Tibial artery (tissue), 4 donors: ENCODE data around the gene BNIP5.

Source experiments
- DNase-seq, 2 donors: peaks; one replicate each; pipeline ENCODE4 v3.0.0-alpha.2; 2019
- H3K27ac ChIP-seq, 2 donors: fragments of 200-600 bp; sonication (generic) in 1 of 2; 1 replicate in 1 of 2; 2 replicates in 1 of 2; pipeline ENCODE4 v1.5.1; 2018 to 2019; ENCODE audit warnings: mild to moderate bottlenecking in 1 of 2
- H3K27me3 ChIP-seq, 2 donors: fragments of 200-600 bp; sonication (generic) in 1 of 2; one replicate each; pipeline versions ENCODE4 v1.5.1 to v1.6.0; 2016 to 2019
- H3K36me3 ChIP-seq, 3 donors: fragments of 200-600 bp; sonication (generic) in 2 of 3; one replicate each; pipeline ENCODE4 v1.5.1; 2016 to 2019; ENCODE audit warnings: mild to moderate bottlenecking in 2 of 3
- H3K4me1 ChIP-seq, 4 donors: fragments of 200-600 bp; sonication (generic) in 2 of 4; 1 replicate in 3 of 4; 2 replicates in 1 of 4; pipeline ENCODE4 v1.5.1; 2016 to 2019
- H3K4me3 ChIP-seq, 2 donors: fragments of 200-600 bp; sonication (generic) in 1 of 2; 1 replicate in 1 of 2; 2 replicates in 1 of 2; pipeline ENCODE4 v1.5.1; 2018 to 2019; ENCODE audit warnings: mild to moderate bottlenecking in 2 of 2
- H3K9me3 ChIP-seq, 3 donors: fragments of 200-600 bp; sonication (generic) in 1 of 3; one replicate each; pipeline ENCODE4 v1.5.1; 2016 to 2019
- intact Hi-C: fragments of 100-400 bp; cut with DNase I; formaldehyde crosslinking; loops from one replicate; pipeline ENCODE4 v1.15.0; 2023; ENCODE audit warnings: low total_unique reads
- TF ChIP-seq, protein P1 (sequence below), 2 experiments: fragments of 200-600 bp in 1 of 2; fragments of 450-650 bp in 1 of 2; IDR thresholded peaks; one replicate each; pipeline ENCODE4 v1.5.1; 2017 to 2019; ENCODE audit warnings: antibody characterized with exemption in 2 of 2, mild to moderate bottlenecking in 1 of 2, moderate library complexity in 1 of 2

The BNIP5 gene

DNA sequence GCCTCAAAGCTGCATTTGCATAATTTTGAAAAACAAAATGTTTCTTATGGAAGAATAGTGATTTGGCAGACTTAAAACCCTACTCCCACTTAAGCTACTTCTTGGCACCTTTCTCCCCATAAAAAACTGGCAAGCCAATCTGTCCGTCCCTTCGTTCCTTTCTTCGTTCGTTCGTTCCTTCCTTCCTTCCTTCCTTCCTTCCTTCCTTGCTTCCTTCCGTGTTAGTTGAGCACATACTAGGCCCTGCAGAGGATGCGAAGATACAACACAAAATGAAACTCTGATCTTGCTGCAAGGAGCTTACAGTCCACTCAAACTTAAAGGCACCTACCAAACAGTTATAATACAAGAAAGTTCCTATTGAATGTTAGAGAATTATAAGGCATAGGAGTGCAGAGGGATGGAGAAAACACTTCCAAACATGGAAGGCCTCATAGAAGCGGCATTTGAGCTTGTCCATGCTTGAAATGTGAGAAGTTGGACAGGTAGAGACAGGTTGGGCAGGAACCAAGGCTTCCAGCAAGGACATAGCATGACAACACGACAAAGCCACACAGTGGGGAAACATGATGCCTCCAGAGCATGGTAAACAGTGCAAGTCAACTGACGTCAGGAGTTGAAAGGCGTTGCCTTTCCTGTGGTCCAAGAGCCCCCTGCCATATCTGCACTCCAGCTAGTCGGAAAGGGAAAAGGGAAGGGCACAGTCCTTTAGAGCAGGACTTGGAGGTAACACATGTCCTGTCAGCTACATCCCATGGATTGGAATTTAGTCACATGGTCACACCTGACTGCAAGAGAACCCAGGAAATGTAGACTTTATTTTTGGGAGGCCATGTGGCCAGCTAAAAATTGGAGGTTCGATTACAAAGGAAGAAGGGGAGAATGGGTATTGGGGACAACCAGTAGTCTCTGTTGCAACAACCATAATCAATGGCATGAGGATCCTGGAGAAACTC is 59.8 kb downstream of the BNIP5 start:
- intact Hi-C loops, result no loop called here
- H3K27ac ChIP-seq, result no peak overlapping the region

DNA sequence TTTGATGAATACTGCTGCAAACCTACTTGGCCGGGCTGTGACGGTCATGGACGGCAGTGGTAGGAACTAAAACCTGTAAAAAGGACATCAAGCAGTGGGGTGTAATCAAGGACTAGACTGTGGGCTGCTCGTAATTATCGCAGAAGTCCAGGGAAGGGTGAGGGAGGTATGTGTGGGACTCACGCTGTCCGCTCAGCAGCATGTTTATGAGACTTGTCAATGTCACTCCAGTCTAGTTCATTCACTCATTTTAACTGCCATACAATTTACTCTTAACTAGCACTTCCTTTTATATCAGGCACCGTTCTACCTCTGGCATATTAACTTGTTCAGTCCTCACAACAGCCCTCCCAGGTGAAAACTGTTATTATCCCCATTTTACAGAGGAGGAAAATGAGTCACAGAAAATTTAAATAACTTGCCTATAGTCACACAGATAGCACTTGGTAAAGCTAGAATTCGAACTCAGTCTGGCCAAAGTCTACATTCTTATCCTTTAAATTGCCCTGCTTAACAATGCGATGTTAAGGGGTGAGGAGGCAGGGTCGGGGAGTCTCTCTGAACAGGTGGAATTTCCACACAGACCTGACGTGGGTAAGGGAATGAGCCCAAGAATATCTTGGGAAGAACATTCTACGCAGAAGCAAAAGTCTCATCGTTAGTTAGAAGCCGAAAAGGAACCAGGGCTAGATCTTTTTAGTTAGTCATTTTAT is 62.7 kb downstream of the BNIP5 start:
- Histone ChIP-seq H3K4me1 (no peaks in the 10 kb centered on the region), H3K27me3 (peaks cover 0 to 36% of the 10 kb centered on the region in 2 donors), H3K9me3 (no peaks in the 10 kb centered on the region), H3K36me3 (no peaks in the 10 kb centered on the region), H3K4me3 (no peak overlapping the region), H3K27ac (no peak overlapping the region)
- intact Hi-C loops, result no loop called here
- TF ChIP-seq, protein P1, sequence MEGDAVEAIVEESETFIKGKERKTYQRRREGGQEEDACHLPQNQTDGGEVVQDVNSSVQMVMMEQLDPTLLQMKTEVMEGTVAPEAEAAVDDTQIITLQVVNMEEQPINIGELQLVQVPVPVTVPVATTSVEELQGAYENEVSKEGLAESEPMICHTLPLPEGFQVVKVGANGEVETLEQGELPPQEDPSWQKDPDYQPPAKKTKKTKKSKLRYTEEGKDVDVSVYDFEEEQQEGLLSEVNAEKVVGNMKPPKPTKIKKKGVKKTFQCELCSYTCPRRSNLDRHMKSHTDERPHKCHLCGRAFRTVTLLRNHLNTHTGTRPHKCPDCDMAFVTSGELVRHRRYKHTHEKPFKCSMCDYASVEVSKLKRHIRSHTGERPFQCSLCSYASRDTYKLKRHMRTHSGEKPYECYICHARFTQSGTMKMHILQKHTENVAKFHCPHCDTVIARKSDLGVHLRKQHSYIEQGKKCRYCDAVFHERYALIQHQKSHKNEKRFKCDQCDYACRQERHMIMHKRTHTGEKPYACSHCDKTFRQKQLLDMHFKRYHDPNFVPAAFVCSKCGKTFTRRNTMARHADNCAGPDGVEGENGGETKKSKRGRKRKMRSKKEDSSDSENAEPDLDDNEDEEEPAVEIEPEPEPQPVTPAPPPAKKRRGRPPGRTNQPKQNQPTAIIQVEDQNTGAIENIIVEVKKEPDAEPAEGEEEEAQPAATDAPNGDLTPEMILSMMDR (IDR thresholded peaks at IDR 0.05), result no peak
- no peak for DNase-seq

More for the DNA sequence above, 59.8 kb downstream of the BNIP5 start:
- TF ChIP-seq, protein P1 (IDR thresholded peaks at IDR 0.05), result no peak
- H3K36me3 ChIP-seq, result no peaks in the 10 kb centered on the region
- H3K9me3 ChIP-seq, result no peaks in the 10 kb centered on the region
- DNase-seq, result no peak
- H3K27me3 ChIP-seq, result peaks cover 0 to 12% of the 10 kb centered on the region in 2 donors
- no peak overlapping the region for H3K4me3 ChIP-seq
- H3K4me1 ChIP-seq, result no peaks in the 10 kb centered on the region

- Histone ChIP-seq H3K27ac (no peak overlapping the region), H3K4me1 (no peaks in the 10 kb centered on the region), H3K9me3 (no peaks in the 10 kb centered on the region), H3K36me3 (no peaks in the 10 kb centered on the region), H3K4me3 (no peak overlapping the region), H3K27me3 (peaks cover 0 to 40% of the 10 kb centered on the region in 2 donors)
- no peak for DNase-seq
- TF ChIP-seq, protein P1 (IDR thresholded peaks at IDR 0.05), result no peak
- intact Hi-C loops, result no loop called here
These were observed 63.6 kb downstream of the BNIP5 start for GRCh38 chr6:36273067-36273466.

DNA sequence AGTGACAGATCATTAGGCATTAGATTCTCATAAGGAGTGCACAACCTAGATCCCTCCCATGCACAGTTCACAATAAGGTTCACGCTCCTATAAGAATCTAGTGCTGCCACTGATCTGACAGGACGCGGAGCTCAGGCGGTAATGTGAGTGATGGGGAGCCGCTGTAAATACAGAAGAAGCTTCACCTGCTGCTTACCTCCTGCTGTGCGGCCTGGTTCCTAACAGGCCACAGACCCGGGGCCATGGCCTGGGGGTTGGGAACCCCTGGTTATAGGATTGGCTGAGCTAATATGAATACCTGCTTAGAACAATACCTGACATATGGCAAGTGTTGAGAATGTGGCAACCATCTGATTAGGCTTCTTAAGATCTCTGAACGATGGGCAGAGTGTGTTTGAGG is 64.5 kb downstream of the BNIP5 start:
- no peak overlapping the region for H3K4me3 ChIP-seq
- intact Hi-C loops, result no loop called here
- peaks cover 0 to 35% of the 10 kb centered on the region in 2 donors for H3K27me3 ChIP-seq
- DNase-seq, result no peak
- H3K36me3 ChIP-seq, result no peaks in the 10 kb centered on the region
- H3K27ac ChIP-seq, result no peak overlapping the region
- no peaks in the 10 kb centered on the region for H3K4me1 ChIP-seq
- H3K9me3 ChIP-seq, result no peaks in the 10 kb centered on the region
- TF ChIP-seq, protein P1 (IDR thresholded peaks at IDR 0.05), result no peak

- Histone ChIP-seq H3K4me3 (no peak within 1 kb of the TSS), H3K27me3 (peaks cover 0 to 35% of the 10 kb centered on the region in 2 donors), H3K27ac (no peak within 1 kb of the TSS), H3K9me3 (peaks cover 3 to 12% (median 6%) of the 10 kb centered on the region in 3 donors), H3K36me3 (no peaks in the 10 kb centered on the region), H3K4me1 (no peaks in the 10 kb centered on the region)
- DNase-seq, result no peak
- TF ChIP-seq, protein P1 (IDR thresholded peaks at IDR 0.05), result no peak
- intact Hi-C loops, result no loop called here
These were observed 66.6 kb downstream of the BNIP5 start, which contains the start of gene PNPLA1 for GRCh38 chr6:36269834-36270705. Gene PNPLA1, plus strand, starts transcription at chr6:36270060. Its CDS starts 400 bp downstream, at chr6:36270460.
